ENCODE measurements around the gene AFG1L.
"Not testable (repeated sequence)": the region's sequence is repeated elsewhere in the genome, so short reads cannot be mapped to it uniquely, and the experiment has no call there.

The AFG1L gene

GRCh38 chr6:108288742-108289141 lies 6.1 kb upstream of the AFG1L start:
- no peak for DNase-seq (ENCODE audit: low spot score)

- no peak for DNase-seq (ENCODE audit: low spot score)
These were observed 3.8 kb upstream of the AFG1L start for GRCh38 chr6:108291091-108291490.

DNA sequence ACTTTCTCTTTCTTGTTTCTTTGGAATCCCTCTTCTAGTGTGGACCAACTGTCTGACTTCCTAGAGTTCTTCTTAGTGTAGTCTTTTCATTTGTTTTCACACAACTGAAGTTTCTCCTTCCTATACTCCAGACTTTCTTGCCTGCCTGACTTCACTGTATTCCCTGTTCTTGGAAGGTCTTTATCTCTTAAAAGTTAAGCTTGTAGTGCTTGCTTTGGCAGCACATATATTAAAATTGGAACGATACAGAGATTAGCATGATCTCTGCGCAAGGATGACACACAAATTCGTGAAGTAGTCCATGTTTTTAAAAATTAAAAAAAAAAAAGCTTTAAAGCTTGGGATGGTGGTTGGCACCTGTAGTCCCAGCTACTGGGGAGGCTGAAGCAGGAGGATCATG lies 2.3 kb upstream of the AFG1L start:
- DNase-seq (ENCODE audit: low spot score) = not testable (repeated sequence)

- no peak for DNase-seq (ENCODE audit: low spot score)
These were observed 1.1 kb upstream of the AFG1L start for GRCh38 chr6:108293527-108294296.

GRCh38 chr6:108294297-108294726 lies 542 bp upstream of the AFG1L start:
- DNase-seq (ENCODE audit: low spot score) = no peak

DNA sequence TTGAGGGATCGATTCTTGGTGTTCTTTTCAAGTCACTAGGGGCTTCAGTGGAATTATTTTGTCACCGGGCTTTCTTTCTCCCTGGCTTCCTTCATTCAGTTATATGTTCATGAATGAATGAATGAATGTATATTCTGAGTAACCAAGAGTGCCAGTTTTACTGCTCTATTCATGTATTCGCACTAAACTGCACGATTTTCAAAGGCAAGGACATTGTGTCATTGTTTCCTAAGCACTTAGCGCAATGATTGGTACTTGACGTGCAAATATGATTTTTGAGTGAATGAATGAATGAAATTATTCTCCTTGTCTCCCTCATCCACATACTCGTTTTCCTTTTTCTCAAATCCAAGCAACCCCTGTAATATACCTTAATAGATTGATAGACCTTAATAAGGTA lies 822 bp downstream of the AFG1L start:
- no peak for DNase-seq (ENCODE audit: low spot score)

DNA sequence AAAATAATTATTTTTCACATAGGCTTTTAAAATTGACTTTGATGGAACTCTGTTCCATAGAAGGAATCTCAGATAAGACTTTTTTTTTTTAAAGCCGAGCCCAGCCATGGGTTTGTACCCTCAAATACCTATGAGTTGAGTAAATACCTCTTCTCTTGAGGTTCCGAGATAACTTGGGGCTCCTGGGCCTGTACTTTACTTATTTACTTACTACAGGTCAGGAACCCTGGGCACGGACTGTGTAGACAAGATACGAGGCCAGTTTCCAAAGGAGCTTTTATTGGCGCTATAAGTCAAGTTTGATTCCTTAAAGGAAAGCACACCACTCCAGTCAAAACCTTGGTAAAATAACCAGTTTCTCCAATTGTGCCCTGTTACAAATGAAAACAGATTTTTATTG lies 7.5 kb downstream of the AFG1L start:
- DNase-seq (ENCODE audit: low spot score) = no peak

DNA sequence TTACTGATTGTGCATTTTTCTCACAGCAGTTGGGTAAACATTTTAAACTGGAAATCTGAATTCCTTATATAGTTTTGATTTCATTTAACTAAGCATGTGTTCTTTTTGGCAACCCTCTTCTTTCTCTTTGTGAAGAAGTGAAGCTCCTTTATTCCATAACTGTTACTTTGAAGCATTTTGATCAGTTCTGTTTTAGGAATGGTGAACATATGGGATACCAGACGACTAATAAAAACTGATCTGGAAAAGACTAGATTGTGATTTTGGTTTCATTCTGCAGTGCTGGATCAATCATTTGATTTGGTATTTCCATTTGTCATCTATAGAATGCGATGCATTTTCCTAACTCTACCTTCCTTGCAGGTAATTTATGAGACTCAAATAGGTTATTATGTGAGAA lies 9.8 kb downstream of the AFG1L start:
- no peak for DNase-seq (ENCODE audit: low spot score)

- DNase-seq (ENCODE audit: low spot score) = not testable (repeated sequence)
These were observed 13.8 kb downstream of the AFG1L start for GRCh38 chr6:108308641-108309040.

GRCh38 chr6:108309844-108310243 lies 15.0 kb downstream of the AFG1L start:
- no peak for DNase-seq (ENCODE audit: low spot score)

DNA sequence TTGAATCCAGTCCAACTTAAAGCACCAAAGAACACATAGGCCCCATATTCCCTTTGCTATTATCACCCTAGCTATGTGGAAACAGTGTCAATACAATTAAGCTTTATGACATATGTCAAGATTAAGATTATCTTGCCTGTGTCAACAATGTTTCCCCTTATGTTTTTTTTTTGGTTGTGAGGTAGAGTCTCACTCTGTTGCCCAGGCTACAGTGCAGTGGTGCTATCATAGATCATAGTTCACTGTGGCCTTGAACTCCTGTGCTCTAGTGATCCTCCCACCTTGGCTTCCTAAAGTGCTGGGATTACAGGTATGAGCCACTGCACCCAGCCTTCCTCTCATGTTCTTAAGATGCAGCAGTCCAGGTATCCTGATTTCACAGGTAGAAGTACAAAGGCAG lies 17.8 kb downstream of the AFG1L start:
- DNase-seq (ENCODE audit: low spot score) = no peak

DNA sequence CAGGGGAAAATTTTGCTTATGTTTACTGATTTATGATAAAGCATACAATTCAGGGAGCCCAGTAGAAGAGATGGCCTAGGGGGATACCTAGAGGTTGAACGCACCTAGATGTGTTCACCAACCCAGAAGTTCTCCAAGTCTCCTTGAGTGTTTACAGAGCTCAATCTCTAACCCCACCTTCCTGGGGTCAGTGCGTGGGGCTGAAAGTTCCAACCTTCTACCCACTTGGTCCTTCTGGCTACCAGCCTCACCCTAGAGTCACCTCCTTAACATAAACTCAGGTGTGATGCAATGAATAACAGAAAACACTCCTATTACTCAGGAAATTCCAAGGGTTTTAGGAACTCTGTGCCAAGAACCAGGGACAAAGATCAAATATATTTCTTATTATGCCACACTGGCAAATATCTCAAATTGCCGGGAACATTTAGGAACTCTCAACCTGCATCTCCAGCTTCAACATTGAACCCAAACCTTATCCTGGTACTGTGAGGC lies 26.4 kb downstream of the AFG1L start:
- no peak for DNase-seq (ENCODE audit: low spot score)

GRCh38 chr6:108322728-108323127 lies 27.9 kb downstream of the AFG1L start:
- DNase-seq (ENCODE audit: low spot score) = no peak

DNA sequence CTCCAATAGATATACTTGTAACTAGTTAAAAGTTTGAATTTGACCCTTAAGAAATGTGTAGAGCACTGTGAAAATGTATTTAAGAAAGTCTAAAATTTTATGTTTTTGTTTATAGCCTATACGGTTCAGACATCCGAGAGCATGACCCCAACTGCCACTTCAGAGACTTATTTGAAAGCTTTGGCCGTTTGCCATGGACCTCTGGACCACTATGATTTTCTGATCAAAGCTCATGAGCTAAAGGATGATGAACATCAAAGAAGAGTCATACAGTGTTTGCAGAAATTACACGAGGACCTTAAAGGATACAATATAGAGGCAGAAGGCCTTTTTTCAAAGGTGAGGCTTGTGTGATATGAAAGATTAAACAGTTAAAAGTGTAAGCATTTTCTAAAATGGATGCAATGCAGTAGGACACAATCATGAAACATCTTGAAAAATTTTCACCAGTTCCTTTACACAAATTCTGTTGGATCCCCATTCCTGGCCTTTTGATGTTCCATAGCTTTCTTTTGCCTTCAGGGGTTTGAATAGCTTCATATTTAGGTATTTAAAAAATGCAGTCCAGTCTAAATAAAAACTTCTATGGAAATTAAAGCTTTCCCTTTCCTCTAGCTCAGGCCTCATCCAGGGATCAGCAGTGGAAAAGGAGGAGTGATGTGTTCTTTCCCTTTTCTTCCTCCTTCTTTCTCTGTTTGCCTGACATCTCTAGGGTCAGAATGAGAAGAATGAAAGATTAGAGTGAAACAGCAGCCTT lies 29.0 kb downstream of the AFG1L start:
- DNase-seq (ENCODE audit: low spot score) = no peak

DNA sequence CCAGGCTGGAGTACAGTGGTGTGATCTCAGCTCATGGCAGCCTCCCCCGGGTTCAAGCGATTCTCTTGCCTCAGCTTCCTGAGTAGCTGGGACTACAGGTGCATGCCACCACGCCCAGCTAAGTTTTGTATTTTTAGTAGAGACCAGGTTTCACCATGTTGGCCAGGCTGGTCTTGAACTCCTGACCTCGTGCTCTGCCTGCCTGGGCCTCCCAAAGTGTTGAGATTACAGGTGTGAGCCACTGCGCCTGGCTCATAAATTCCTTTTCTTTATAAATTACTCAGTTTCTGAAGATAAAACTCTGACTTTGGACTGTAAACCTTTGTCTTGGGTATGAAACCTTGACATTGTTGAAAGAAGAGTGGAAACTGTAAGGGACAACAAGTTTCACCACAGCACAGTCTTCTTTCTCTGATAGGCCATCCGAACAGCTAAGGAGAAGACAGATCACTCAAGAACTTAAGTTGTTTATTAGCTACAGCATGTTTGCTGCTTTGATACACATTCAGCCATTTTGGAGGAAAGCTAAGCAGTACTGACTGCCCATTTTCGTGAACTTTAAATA lies 35.4 kb downstream of the AFG1L start:
- DNase-seq (ENCODE audit: low spot score) = not testable (repeated sequence)

GRCh38 chr6:108330806-108331205 lies 36.0 kb downstream of the AFG1L start:
- DNase-seq (ENCODE audit: low spot score) = no peak

- no peak for DNase-seq (ENCODE audit: low spot score)
These were observed 37.1 kb downstream of the AFG1L start for GRCh38 chr6:108331982-108332381.

- DNase-seq (ENCODE audit: low spot score) = no peak
These were observed 42.1 kb downstream of the AFG1L start for GRCh38 chr6:108336971-108337370.

DNA sequence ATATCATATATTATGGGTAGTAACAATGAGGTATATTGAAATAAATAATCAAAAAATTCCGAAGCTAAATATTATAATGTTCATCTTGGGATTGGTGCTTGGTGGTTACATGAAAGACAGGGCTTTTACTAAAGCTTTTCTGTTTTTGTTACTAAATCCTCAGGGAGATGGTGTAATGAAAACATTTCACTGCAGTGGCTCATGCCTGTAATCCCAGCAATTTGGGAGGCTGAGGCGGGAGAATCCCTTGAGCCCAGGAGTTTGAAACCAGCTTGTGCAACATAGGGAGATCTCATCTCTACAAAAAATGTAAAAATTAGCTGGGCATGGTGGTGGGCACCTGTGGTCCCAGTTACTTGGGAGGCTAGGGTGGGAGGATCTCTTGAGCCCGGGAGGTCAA lies 42.9 kb downstream of the AFG1L start:
- no peak for DNase-seq (ENCODE audit: low spot score)

DNA sequence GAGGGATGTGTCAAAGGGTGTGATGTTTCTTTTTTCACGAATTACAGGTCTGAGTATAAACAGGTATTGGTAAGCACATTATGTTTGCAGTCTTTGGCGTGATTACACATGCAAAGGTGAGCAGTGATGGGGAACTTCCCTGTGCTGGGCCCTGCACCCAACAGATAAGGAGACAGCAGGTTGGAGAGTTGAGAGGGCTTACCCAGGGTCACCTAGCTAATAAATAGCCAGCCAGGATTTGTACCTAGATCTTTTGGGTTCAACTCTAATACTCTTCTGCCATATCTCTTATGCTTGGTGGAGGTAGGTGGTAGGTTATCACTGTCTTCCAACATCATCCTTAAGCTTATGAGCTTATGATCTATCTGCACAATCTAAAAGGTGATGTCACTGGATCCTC lies 46.5 kb downstream of the AFG1L start:
- no peak for DNase-seq (ENCODE audit: low spot score)

GRCh38 chr6:108343894-108344293 lies 49.0 kb downstream of the AFG1L start:
- no peak for DNase-seq (ENCODE audit: low spot score)

DNA sequence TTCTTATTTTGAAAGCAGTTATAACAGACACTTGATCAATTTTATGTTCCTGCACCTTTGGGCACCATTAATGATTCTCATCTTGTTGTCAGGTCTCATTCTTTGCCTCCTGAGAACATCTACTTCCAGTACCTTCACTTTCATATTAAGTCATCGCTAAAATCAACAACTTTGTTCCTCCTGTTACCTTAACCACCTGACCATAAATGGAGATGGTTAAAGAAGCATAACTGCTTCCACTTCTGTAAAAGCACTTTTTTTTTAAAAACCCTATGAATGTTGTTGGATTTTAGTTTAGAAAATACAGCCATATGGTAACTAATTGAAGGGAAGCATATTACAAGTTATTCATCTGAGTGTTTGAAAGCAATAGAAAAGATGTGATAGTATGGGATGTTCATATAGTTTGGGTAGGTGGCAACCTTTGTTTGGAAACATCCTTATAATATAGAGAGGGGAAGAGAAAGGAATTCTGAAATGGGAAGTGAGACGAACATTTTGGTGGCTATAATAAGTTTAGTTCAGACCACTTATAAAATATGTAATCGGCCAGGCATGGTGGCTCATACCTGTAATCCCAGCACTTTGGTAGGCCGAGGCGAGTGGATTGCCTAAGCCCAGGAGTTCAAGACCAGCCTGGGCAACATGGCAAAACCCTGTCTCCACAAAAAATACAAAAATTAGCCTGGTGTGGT lies 53.9 kb downstream of the AFG1L start:
- DNase-seq (ENCODE audit: low spot score) = no peak
